22Rv1 (cell line): ENCODE results near the gene PRRX1.

Source experiments
- CTCF ChIP-seq: fragments of 450-650 bp; IDR thresholded peaks from 2 replicates; pipeline ENCODE4 v1.5.1; 2017; ENCODE audit warnings: mild to moderate bottlenecking
- ZFX ChIP-seq: fragments of 450-650 bp; IDR thresholded peaks from 2 replicates; pipeline ENCODE4 v1.6.1; 2017; ENCODE audit warnings: antibody characterized with exemption, borderline replicate concordance

GRCh38 chr1:170623171-170623570, 40.8 kb upstream of the PRRX1 start:
- TF ChIP-seq CTCF (no peak), ZFX (no peak)
